Sigmoid colon (tissue), 7 donors: ENCODE data around the gene FOXP1. TPM values are rescaled to one million over a fixed set of nuclear protein-coding genes. Genes with fewer than 3 reads are reported as not detected.

Experiments used
- DNase-seq: peaks from one replicate; pipeline ENCODE4 v3.0.0-alpha.2; 2019
- H3K27ac ChIP-seq, 4 donors: fragments of 200-600 bp; sonication (generic); one replicate each; pipeline ENCODE4 v1.5.1; 2016 to 2019; ENCODE audit warnings: mild to moderate bottlenecking in 1 of 4
- H3K27me3 ChIP-seq, 3 donors: fragments of 200-600 bp; sonication (generic); one replicate each; pipeline ENCODE4 v1.5.1; 2019; ENCODE audit warnings: mild to moderate bottlenecking in 1 of 3
- H3K36me3 ChIP-seq, 4 donors: fragments of 200-600 bp; sonication (generic); one replicate each; pipeline ENCODE4 v1.5.1; 2016 to 2019
- H3K4me1 ChIP-seq, 4 donors: fragments of 200-600 bp; sonication (generic); one replicate each; pipeline ENCODE4 v1.5.1; 2017 to 2019
- H3K4me3 ChIP-seq, 4 donors: fragments of 200-600 bp; sonication (generic); one replicate each; pipeline ENCODE4 v1.5.1; 2017 to 2019; ENCODE audit warnings: mild to moderate bottlenecking in 2 of 4, moderate library complexity in 1 of 4
- H3K9me3 ChIP-seq, 4 donors: fragments of 200-600 bp in 3 of 4; sonication (generic) in 3 of 4; one replicate each; pipeline versions ENCODE4 v1.5.1 to v1.6.1; 2013 to 2019
- CTCF ChIP-seq, 4 experiments: fragments of 450-650 bp in 3 of 4; fragments of 200-600 bp in 1 of 4; IDR thresholded peaks; one replicate each; pipeline ENCODE4 v1.5.1; 2016 to 2019; ENCODE audit warnings: antibody characterized with exemption in 4 of 4, mild to moderate bottlenecking in 3 of 4, moderate library complexity in 2 of 4
- EP300 ChIP-seq, 4 donors: sonication (generic); formaldehyde crosslinking; IDR thresholded peaks; one replicate each; pipeline ENCODE4 v1.6.1; 2017; ENCODE audit warnings: antibody characterized with exemption in 4 of 4
- POLR2A ChIP-seq, 2 donors: fragments of 450-650 bp; IDR thresholded peaks; one replicate each; pipeline ENCODE4 v1.6.1; 2016; ENCODE audit warnings: antibody characterized with exemption in 2 of 2, mild to moderate bottlenecking in 2 of 2, moderate library complexity in 2 of 2
- POLR2AphosphoS5 ChIP-seq, 4 donors: sonication (generic); formaldehyde crosslinking; IDR thresholded peaks; one replicate each; pipeline ENCODE4 v1.6.1; 2017; ENCODE audit warnings: antibody characterized with exemption in 4 of 4
- WGBS, 2 donors: extraction: QIAGEN DNeasy Blood & Tissue Kit; methylation state at CpG; one replicate each; pipeline ENCODE4 v1.1.7; 2013; 5-methylcytosine and 5-hydroxymethylcytosine counted together
- intact Hi-C: fragments of 100-400 bp; cut with DNase I; formaldehyde crosslinking; loops from one replicate; pipeline ENCODE4 v1.15.1; 2023
- polyA plus RNA-seq, 3 donors: library from polyadenylated mRNA; stranded (reverse); fragments of 200-250 nt; gene quantifications; one replicate each; pipeline ENCODE4 v1.2.3, GENCODE V29; 2013
- total RNA-seq, 4 donors: library from RNA; depleted of rRNA; stranded (reverse); fragments of >200 nt; gene quantifications; one replicate each; pipeline ENCODE4 v1.1.0, GENCODE V29; 2016
- donor health status: healthy with polysubstance abuse.
- donor health status: Bipolar disorder and iron deficiency.
- donor health status: healthy.

Gene FOXP1
- total and polyA plus RNA-seq, 7 donors, result 13.8 to 232 (median 139) TPM

GRCh38 chr3:70947579-70947978 lies 635.9 kb downstream of the FOXP1 start:
- no peak overlapping the region for H3K4me3 ChIP-seq
- no peaks in the 10 kb centered on the region for H3K9me3 ChIP-seq
- DNase-seq, result no peak
- H3K36me3 ChIP-seq, result no peaks in the 10 kb centered on the region
- 93 to 98% methylated on average over 1 of the region's 1 CpG for WGBS, 2 donors
- no peaks in the 10 kb centered on the region for H3K27me3 ChIP-seq
- no peak for TF ChIP-seq POLR2AphosphoS5 (IDR thresholded peaks at IDR 0.05)
- TF ChIP-seq CTCF (IDR thresholded peaks at IDR 0.05), result no peak
- TF ChIP-seq POLR2A (IDR thresholded peaks at IDR 0.05), result no peak
- no peak for TF ChIP-seq EP300 (IDR thresholded peaks at IDR 0.05)
- H3K4me1 ChIP-seq, result peaks cover 0 to 9% (median 0%) of the 10 kb centered on the region in 4 donors
- no peak overlapping the region for H3K27ac ChIP-seq
- intact Hi-C loops, result loop anchor here (10.0 kb wide), 1 partner anchor 223 kb away; no protein-coding TSS in a partner anchor

GRCh38 chr3:70943886-70944285 lies 639.6 kb downstream of the FOXP1 start:
- 89 to 91% methylated on average over 3 of the region's 3 CpGs for WGBS, 2 donors
- intact Hi-C loops, result loop anchor here (10.0 kb wide), 1 partner anchor 219 kb away; no protein-coding TSS in a partner anchor
- Histone ChIP-seq H3K27me3 (no peaks in the 10 kb centered on the region), H3K9me3 (no peaks in the 10 kb centered on the region), H3K27ac (no peak overlapping the region), H3K36me3 (no peaks in the 10 kb centered on the region), H3K4me3 (no peak overlapping the region), H3K4me1 (no peaks in the 10 kb centered on the region)
- DNase-seq, result no peak
- TF ChIP-seq EP300 (IDR thresholded peaks at IDR 0.05) (no peak), POLR2A (IDR thresholded peaks at IDR 0.05) (no peak), POLR2AphosphoS5 (IDR thresholded peaks at IDR 0.05) (no peak), CTCF (IDR thresholded peaks at IDR 0.05) (no peak)

- H3K27ac ChIP-seq, result no peak overlapping the region
- no peaks in the 10 kb centered on the region for H3K4me1 ChIP-seq
- WGBS, 2 donors, result 89 to 90% methylated on average over 7 of the region's 7 CpGs
- no peaks in the 10 kb centered on the region for H3K27me3 ChIP-seq
- no peak for DNase-seq
- H3K9me3 ChIP-seq, result no peaks in the 10 kb centered on the region
- intact Hi-C loops, result no loop called here
- no peak overlapping the region for H3K4me3 ChIP-seq
- H3K36me3 ChIP-seq, result no peaks in the 10 kb centered on the region
- no peak for TF ChIP-seq EP300 (IDR thresholded peaks at IDR 0.05)
- TF ChIP-seq POLR2AphosphoS5 (IDR thresholded peaks at IDR 0.05), result no peak
- no peak for TF ChIP-seq CTCF (IDR thresholded peaks at IDR 0.05)
- TF ChIP-seq POLR2A (IDR thresholded peaks at IDR 0.05), result no peak
Measured at GRCh38 chr3:70933105-70933810, 650.3 kb downstream of the FOXP1 start.

- Histone ChIP-seq H3K27ac (no peak overlapping the region), H3K9me3 (no peaks in the 10 kb centered on the region), H3K36me3 (no peaks in the 10 kb centered on the region), H3K4me1 (no peaks in the 10 kb centered on the region), H3K27me3 (no peaks in the 10 kb centered on the region), H3K4me3 (no peak overlapping the region)
- WGBS, 2 donors, result 95 to 98% methylated on average over 4 of the region's 4 CpGs
- no peak for TF ChIP-seq POLR2A (IDR thresholded peaks at IDR 0.05)
- no peak for TF ChIP-seq CTCF (IDR thresholded peaks at IDR 0.05)
- no peak for TF ChIP-seq POLR2AphosphoS5 (IDR thresholded peaks at IDR 0.05)
- no peak for TF ChIP-seq EP300 (IDR thresholded peaks at IDR 0.05)
- intact Hi-C loops, result no loop called here
- no peak for DNase-seq
Measured at GRCh38 chr3:70930066-70930465, 653.5 kb downstream of the FOXP1 start.
